GM18505 (cell line): Measurements from ENCODE around the gene ZNF367.
"Not testable (repeated sequence)": the region's sequence is repeated elsewhere in the genome, so short reads cannot be mapped to it uniquely, and the experiment has no call there.

Source experiments
- ATAC-seq: cut with Tn5 transposase; IDR thresholded peaks from one replicate; pipeline ENCODE4 v1.9.1; 2021; ENCODE audit not compliant: unreplicated experiment
- POLR2A ChIP-seq: IDR thresholded peaks from 4 replicates; pipeline ENCODE4 v1.6.1; 2011; ENCODE audit warnings: borderline replicate concordance; ENCODE audit not compliant: insufficient read depth, insufficient read length; ENCODE audit errors: extremely low read depth

Gene ZNF367

DNA sequence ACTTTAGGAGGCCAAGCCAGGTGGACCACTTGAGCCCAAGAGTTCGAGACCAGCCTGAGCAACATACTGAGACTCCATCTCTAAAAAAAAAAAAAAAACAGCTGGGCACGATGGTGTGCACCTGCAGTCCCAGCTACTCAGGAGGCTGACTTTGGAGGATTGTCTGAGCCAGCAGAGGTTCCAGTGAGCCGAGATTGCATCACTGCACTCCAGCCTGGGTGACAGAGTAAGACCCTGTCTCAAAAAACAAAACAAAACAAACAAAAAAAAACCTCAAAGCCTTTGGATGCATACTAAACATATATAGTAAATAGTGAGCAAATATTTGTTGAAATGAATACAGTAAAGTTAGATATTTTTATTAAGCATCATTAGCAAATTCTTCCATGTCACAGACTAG lies 40.0 kb downstream of the ZNF367 start:
- TF ChIP-seq POLR2A: no peak

DNA sequence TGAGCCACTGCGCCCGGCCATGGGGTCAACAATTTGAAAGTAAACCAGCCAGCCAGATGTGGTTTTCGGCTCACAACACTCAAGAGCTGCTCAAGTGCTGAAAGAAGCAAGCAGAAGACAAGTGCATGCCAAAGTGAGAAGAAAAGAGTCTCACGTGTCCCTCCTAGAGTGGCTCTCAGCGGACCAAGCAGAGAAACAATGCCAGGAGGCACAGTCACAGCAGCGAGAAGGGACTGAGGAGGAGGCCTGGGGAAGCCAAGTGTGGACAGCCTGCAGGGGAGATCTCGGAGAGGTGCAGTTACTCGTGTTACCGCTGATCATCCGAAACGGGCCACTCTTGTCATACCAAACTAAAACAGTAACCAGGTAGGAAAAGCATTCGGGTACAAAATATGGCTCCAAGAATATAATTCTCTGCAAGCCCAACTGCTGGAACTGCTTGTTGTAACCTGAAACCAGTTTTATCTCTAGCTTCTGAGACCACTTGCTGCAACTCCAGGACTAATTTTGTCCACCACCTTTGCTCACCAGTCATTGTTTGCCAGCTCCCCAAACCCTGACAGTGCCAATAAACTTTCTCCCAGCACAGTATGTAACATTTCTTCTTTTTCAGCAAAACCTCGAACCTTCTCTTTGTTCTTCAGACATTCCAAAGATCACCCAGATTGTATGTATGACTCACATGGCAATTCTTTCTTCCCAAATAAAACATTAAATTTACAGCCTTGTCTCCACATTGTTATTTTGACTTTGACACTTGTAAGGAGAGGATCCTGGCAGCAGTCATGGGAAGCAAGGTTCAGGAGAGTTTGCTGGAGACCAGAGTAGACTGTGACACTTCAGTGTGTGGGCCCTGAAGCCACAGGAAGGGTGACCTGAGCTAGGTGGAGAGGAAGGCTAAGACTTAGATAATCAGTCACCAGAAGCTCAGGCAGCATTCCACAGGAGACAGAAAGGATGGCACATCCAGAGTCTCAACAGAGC lies 41.0 kb downstream of the ZNF367 start:
- no peak for TF ChIP-seq POLR2A
- no peak for ATAC-seq

More for the DNA sequence above, 40.0 kb downstream of the ZNF367 start:
- no peak for ATAC-seq

DNA sequence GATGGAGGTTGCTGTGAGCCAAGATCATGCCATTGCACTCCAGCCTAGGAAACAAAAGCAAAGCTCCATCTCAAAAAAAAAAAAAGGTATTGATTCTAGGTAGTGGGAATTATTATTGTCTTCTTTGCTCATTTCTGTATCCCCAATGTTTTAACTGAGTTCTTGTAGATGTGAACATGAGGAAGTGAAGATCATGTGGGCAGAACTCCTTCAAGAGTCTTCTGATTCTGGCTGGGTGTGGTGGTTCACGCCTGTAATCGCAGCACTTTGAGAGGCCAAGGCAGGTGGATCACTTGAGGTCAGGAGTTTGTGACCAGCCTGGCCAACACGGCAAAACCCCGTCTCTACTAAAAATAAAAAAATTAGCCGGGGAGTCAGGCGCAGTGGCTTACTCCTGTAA lies 42.7 kb downstream of the ZNF367 start:
- ATAC-seq: not testable (repeated sequence)

DNA sequence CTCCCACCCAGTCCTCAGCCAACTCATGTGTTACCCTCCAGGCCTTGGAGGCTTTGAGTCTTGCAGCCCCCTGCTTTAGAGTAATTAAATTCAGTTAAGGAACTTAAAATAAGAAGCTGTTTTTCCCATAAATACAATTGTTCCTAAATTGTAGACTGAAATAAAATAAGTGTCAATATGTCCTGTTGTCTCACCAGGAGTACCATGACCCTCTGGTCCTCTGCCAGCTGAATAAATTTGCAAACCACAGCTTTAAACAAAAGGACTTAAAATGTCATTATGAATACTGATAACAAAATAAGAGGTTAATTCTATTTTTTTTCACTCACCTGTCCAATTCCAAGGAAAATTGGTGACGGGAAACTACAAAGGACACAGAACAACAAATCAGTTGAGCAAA lies 50.2 kb downstream of the ZNF367 start:
- ATAC-seq: no peak
- no peak for TF ChIP-seq POLR2A

DNA sequence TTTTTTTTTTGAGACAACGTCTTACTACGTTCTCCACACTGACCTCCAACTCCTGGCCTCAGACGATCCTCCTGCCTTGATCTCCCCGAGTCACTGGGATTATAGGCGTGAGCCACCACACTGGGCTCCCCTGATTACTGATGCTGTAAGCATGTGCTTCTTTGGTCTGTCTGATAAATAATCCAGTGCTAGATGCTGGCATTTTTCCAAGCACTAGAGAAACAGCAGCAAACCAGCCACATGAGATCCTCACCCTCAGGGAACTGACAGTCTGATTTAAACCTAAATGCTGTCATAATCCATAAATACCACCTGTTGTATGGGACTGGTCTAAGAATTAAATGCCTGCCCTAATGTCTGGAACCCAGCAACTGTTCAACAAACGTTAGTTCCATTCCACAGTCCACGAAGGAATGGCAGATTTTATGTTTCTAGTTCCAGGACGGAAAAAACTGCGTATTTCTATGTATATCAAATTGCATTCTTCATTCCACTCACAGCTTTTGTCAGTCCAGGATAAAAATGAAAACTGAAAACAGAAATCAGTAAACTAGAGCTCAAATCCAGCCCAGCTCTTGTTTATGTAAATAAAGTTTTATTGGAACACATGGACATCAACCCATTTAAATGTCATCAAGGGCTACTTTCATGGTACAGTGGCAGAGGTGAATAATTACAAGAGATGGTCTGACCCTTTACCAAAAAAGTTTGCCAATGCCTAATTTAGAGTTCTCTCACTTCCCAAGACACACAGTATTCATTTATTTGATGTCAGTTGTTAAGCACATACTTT lies 54.8 kb downstream of the ZNF367 start:
- no peak for TF ChIP-seq POLR2A
- no peak for ATAC-seq

DNA sequence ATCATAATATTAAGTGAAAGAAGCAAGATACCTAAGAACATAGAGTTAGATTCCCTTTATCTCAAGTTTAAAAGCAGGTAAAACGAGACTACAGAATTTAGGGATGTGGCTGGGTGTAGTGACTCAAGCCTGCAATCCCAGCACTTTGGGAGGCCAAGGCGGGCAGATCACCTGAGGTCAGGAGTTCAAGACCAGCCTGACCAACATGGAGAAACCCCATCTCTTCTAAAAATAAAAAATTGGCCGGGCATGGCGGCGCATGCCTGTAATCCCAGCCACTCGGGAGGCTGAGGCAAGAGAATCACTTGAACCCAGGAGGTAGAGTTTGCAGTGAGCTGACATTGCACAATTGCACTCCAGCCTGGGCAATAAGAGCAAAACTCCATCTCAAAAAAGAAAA lies 56.1 kb downstream of the ZNF367 start:
- not testable (repeated sequence) for ATAC-seq

DNA sequence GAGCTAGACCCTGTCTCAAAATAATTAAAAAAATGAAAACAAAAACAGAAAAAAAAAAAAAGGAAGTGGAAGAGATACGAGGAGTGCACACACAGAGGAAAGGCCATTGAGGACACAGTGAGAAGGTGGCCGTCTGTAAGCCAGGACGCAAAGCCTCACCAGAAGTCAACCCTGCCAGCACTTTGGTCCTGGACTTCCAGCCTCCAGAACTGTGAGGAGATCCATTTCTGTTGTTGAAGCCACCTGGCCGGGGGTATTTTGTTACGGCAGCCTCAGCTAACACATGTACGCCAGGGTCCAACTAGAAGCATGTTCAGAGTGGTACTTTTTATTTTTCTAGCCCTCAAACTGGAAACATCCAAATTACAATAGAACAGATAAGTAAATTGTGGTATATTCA lies 56.5 kb downstream of the ZNF367 start:
- no peak for TF ChIP-seq POLR2A
- no peak for ATAC-seq

DNA sequence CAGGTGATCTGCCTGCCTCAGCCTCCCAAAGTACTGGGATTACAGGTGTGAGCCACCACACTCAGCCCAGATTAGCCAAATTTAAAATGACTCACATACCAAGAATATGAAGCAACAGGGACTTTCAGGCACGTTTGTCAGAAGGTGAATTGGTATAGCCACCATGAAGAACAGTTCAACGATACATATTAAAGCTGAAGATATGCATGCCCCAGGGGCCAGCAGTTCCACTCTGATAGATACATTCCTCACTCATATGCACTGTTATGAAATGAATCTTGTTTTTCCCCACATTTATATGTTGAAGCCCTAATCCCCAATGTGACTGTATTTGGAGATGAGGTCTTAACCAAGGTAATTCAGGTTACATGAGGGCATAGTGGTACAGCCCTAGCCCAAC lies 57.2 kb downstream of the ZNF367 start:
- TF ChIP-seq POLR2A: no peak
- no peak for ATAC-seq

DNA sequence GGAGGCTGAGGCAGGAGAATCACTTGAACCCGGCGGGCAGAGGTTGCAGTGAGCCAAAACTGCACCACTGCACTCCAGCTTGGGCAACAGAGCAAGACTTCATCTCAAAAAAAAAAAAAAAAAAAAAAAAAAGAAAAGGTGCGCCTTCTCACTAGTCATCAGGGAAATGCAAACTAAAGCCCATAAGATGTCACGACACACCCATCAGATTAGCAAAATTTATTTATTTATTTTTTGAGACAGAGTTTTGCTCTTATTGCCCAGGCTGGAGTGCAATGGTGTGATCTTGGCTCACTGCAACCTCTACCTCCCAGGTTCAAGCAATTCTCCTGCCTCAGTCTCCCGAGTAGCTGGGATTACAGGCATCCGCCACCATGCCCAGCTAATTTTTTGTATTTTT lies 57.6 kb downstream of the ZNF367 start:
- not testable (repeated sequence) for ATAC-seq

DNA sequence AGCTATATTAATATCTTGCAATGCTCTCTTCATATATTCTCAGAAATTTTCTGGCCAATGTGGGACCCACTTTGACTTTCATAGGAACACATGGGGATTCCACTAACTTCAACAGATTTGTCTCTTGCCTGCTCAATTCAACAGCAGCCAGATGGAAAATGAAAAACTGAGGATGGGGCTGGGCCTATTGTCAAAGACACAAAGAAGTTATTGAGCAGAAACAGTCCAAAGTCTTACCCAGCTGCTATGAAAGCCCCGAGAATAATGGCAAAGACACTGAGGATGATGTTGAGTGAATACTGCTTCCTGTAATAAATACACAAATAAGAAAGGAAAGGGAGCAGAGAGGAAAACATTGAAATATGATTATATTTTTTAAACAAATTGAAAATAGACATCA lies 67.3 kb downstream of the ZNF367 start:
- no peak for TF ChIP-seq POLR2A

DNA sequence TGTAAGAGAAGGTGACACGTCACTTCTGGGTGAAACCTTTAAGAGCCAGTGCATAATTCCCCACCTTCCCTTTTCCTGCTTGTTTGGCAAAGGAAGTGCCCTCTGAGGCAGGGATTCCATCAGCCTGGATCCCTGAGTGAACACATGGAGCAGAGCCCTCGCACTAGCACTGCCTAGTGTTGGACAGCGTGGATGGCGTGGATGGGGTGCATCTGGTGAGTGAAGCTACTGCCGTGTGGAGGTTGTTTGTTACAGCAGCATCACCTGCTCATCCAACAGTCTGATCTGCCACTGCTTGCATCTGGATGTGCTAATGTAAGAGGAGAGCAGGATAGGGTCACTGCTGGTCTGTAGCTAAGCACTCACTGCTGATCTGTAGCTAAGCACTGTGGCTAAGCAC lies 69.9 kb downstream of the ZNF367 start:
- TF ChIP-seq POLR2A: no peak
- no peak for ATAC-seq

More for the DNA sequence above, 67.3 kb downstream of the ZNF367 start:
- no peak for ATAC-seq

DNA sequence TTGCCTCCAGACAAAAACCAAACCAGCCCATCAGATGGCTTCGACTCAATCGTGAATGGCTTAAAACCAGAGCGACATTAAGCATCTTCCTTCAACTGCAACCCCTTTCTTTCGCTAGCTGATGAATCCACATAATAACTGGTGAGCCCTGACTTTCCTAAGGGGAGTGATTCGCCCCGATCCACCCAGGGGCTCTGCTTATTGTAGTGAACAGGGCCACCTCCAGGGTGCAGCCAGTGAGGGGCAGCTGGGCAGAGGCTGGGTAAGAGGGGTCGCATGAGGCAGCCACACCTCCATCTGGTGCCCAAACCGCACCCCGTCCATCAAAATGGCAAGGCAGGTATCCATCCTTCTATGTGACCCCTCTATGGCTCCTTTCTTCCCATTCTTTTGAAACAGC lies 72.6 kb downstream of the ZNF367 start:
- ATAC-seq: no peak
- no peak for TF ChIP-seq POLR2A

DNA sequence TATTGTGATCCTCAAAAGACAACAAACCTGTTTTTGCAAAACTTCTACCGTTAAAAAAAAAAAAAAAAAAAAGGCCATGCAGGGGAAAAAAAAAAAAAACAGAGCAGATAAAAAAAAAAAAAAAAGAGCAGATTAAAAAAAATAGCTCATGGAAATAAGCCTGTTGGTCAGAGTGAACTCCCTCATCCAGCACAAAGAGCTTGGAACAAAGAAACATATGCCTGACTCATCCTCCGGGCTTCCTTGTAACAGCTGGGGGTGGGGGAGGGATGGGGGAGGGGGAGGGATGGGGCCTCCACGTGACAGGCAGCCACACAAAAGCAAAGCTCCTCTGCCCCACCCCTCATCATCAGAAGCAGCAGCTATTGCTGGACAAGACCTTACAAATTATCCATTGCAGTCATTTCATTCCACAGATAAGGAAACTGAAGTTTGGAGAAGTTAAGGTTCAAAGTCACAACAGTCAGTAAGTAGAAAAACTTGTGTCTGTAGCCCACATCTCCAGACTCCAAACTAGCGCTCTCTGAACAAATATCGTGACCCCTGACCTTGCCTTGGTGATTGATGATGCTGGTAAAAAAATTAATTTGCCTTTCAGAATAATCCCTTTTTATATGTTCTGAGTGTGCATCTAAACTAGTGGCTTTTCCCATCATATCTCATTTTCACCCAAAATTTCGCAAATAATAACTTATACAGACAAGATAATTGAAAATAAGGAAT lies 73.6 kb downstream of the ZNF367 start:
- no peak for ATAC-seq
- no peak for TF ChIP-seq POLR2A

DNA sequence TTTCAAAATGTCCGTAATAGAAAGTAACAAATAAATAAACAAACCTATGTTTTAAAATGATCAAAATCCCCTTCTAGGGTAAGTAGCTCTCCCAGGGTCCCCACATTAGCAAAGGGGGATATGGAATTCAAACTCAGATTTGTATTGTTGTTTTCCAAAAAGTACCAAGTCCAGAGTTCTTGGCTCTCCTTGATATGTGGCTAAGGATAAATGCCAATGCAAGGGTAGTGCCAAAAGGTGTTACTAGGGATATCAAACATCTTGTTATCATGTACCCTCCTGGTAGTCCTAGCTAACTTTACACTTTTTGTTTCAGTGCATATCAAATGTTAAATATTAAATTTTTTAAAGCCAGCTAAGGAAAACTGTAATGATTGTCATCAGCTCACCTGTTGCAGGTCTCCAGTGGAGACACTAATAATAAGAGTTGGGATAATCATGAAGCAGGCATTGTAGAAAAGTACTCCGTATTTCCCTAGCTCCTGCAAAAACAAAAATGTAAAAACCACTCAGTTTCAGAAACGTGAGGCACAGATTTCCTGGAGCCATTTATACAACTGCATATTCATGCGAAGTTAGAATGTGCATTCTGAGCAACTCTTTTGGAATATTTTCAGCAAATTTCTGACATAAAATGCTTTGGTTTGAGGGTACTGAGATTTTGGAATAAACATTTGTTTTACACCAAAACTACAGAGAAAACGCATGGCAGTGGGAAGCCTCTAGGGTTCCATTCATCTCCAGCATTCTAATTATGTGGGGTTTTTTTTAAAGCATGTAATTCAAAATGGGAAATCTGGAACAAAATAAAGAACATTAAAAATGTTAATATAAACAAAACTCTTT lies 74.4 kb downstream of the ZNF367 start:
- no peak for TF ChIP-seq POLR2A
- no peak for ATAC-seq
